ENCODE data around the gene ARIH1. TPM values are rescaled to one million over a fixed set of nuclear protein-coding genes. Genes with fewer than 3 reads are reported as not detected.
A peak's percentile ranks its signal among the peaks of the same experiment; 100 is the strongest.

ARIH1 gene
- polyA plus RNA-seq (2012; rRNA removed) = 36.4 and 48.3 TPM in 2 replicates
- polyA plus RNA-seq (2012; cell fraction: cytosol; rRNA removed) = 27.9 and 31.5 TPM in 2 replicates
- polyA plus RNA-seq (2012; cell fraction: nucleus; rRNA removed) = 65.6 and 75.8 TPM in 2 replicates

- H3F3A ChIP-seq (replicated peaks; ENCODE audit: insufficient read depth) = peaks cover 21% of the 10 kb centered on the region
- peak within 1 kb of the TSS; percentile 70 for H2AFZ ChIP-seq (ENCODE audit: low read depth)
- H3K4me2 ChIP-seq = peak within 1 kb of the TSS; percentile 81
- no peaks in the 10 kb centered on the region for H3K9me3 ChIP-seq
- peak within 1 kb of the TSS; percentile 98 to 99 for H3K27ac ChIP-seq (ENCODE audit: low read depth in 2 of 2, low read length in 1 of 2)
- ChIA-PET CTCF (interaction anchor here (0.8 to 2.4 kb wide), 14 partner anchors 8 to 116 kb away, joined by 3 to 8 read pairs (median 4); no protein-coding TSS in a partner anchor), POLR2A (interaction anchor here (1.3 to 1.4 kb wide), 2 partner anchors 10 to 98 kb away, joined by 3 read pairs; partner anchors contain the start of gene HEXA)
- DNase-seq = peak; percentile 94
- WGBS (ENCODE audit: low lambda C conversion rate) = 2% methylated on average over 50 of the region's 63 CpGs
- peak within 1 kb of the TSS; percentile 97 for H3K9ac ChIP-seq
- no peaks in the 10 kb centered on the region for H3K9me2 ChIP-seq
- peaks cover 10 to 11% of the 10 kb centered on the region in 2 experiments; a peak in 3 of 4 replicates for H3K4me1 ChIP-seq (ENCODE audit: control insufficient read depth in 1 of 2, insufficient read depth in 2 of 2, low read depth in 1 of 2, low read length in 1 of 2)
- no peaks in the 10 kb centered on the region for H3K27me3 ChIP-seq (ENCODE audit: insufficient read depth)
- peaks cover 38% of the 10 kb centered on the region for H4K20me1 ChIP-seq (ENCODE audit: insufficient read depth)
- peak within 1 kb of the TSS; percentile 77 to 80 for H3K4me3 ChIP-seq (ENCODE audit: low read depth in 2 of 2, low read length in 1 of 2)
- peaks cover 12 to 24% of the 10 kb centered on the region in 2 experiments for H3K36me3 ChIP-seq (replicated peaks in 1 of 2; ENCODE audit: control insufficient read depth in 1 of 2, insufficient read depth in 2 of 2, low read length in 1 of 2)
- peaks cover 55% of the 10 kb centered on the region for H3K79me2 ChIP-seq (ENCODE audit: insufficient read depth)
- TF ChIP-seq ZBTB33 (IDR thresholded peaks at IDR 0.05; ENCODE audit: borderline replicate concordance, low read depth) = no peak
- TF ChIP-seq SIN3A (IDR thresholded peaks at IDR 0.05; ENCODE audit: borderline replicate concordance, low read depth, low read length) = no peak; the same call in 1 of the 2 replicates
- TF ChIP-seq GATA2 (CRISPR knock-in tag; IDR thresholded peaks at IDR 0.05) = peak; percentile 7; the same call in 1 of the 2 replicates
- no peak for TF ChIP-seq IRF3 (IDR thresholded peaks at IDR 0.05; ENCODE audit: low read depth, low read length)
- TF ChIP-seq FOSL2 (IDR thresholded peaks at IDR 0.05; ENCODE audit: borderline replicate concordance, low read depth) = no peak
- TF ChIP-seq YY1 (IDR thresholded peaks at IDR 0.05; ENCODE audit: low read depth) = peak; percentile 61
- peak; percentile 21; the same call in 1 of the 2 replicates for TF ChIP-seq PBX3 (IDR thresholded peaks at IDR 0.05)
- no peak for TF ChIP-seq NRF1 (IDR thresholded peaks at IDR 0.05; ENCODE audit: low read depth, low read length)
- no peak; the same call in 1 of the 2 replicates for TF ChIP-seq FOXJ3 (CRISPR knock-in tag; IDR thresholded peaks at IDR 0.05)
- TF ChIP-seq REST (IDR thresholded peaks at IDR 0.05; ENCODE audit: low read depth, low read length) = no peak; the same call in none of the 2 replicates
- TF ChIP-seq NFIC (IDR thresholded peaks at IDR 0.05; ENCODE audit: borderline replicate concordance) = no peak
- TF ChIP-seq RAD21 (IDR thresholded peaks at IDR 0.05; ENCODE audit: low read length) = peak; percentile 45
- 0 out of 2 replicates have a peak, but pooled peaks have one; percentile 4 for TF ChIP-seq MEF2A (IDR thresholded peaks at IDR 0.05; ENCODE audit: borderline replicate concordance, low read depth)
- TF ChIP-seq USF2 (IDR thresholded peaks at IDR 0.05; ENCODE audit: borderline replicate concordance, low read depth, low read length) = no peak
- TF ChIP-seq CTCF (IDR thresholded peaks at IDR 0.05) = peak; percentile 52
- no peak for TF ChIP-seq RFX5 (IDR thresholded peaks at IDR 0.05; ENCODE audit: low read length)
- TF ChIP-seq RXRA (IDR thresholded peaks at IDR 0.05; ENCODE audit: borderline replicate concordance, low read depth) = no peak
- no peak for TF ChIP-seq EZH2phosphoT487 (IDR thresholded peaks at IDR 0.05; ENCODE audit: borderline replicate concordance, low read depth)
- TF ChIP-seq CHD2 (IDR thresholded peaks at IDR 0.05; ENCODE audit: low read length, partially characterized antibody) = peak; percentile 65
Measured at GRCh38 chr15:72473614-72474465, at the start of gene ARIH1. TSS of gene ARIH1 (plus strand) at chr15:72474330. CDS start at chr15:72474640, 310 bp downstream.

Measured in SK-N-SH (cell line).